ENCODE measurements around the gene RAB11B.
A peak's percentile ranks its signal among the peaks of the same experiment; 100 is the strongest.
"Not testable (repeated sequence)": the region's sequence is repeated elsewhere in the genome, so short reads cannot be mapped to it uniquely, and the experiment has no call there.

GRCh38 chr19:8379156-8379891 lies 10.8 kb upstream of the RAB11B start:
- TF ChIP-seq SP1 (IDR thresholded peaks at IDR 0.05; ENCODE audit: low read depth) = peak; percentile 46; the same call in 1 of the 2 replicates
- not testable (repeated sequence) for TF ChIP-seq CTCF (IDR thresholded peaks at IDR 0.05 in 2 of 3, conservative IDR thresholded peaks at IDR 0.05 in 1 of 3; ENCODE audit: borderline replicate concordance in 1 of 3, insufficient read depth in 1 of 3, low read depth in 2 of 3, low read length in 2 of 3); REST (IDR thresholded peaks at IDR 0.05; ENCODE audit: low read depth); SIN3A (IDR thresholded peaks at IDR 0.05; ENCODE audit: low read depth); MAX (IDR thresholded peaks at IDR 0.05)
